HepG2 (cell line): ENCODE measurements around the gene SLC4A11. TPM values are rescaled to one million over a fixed set of nuclear protein-coding genes. Genes with fewer than 3 reads are reported as not detected.

Source experiments
- FOXA3 ChIP-seq: IDR thresholded peaks from 2 replicates; pipeline ENCODE4 v1.6.1; 2016; ENCODE audit warnings: missing genetic modification reagents, missing compliant biosample characterization
- MAF1 ChIP-seq: sonication (generic); formaldehyde crosslinking; IDR thresholded peaks from 2 replicates; pipeline ENCODE4 v1.5.0; 2020; ENCODE audit warnings: missing genetic modification reagents, borderline replicate concordance
- NFYB ChIP-seq: sonication (generic); formaldehyde crosslinking; IDR thresholded peaks from 2 replicates; pipeline ENCODE4 v1.4.0; 2020; ENCODE audit warnings: missing genetic modification reagents
- PCBP2 ChIP-seq: fragments of 200-400 bp; formaldehyde crosslinking; optimal IDR thresholded peaks from 2 replicates; pipeline ENCODE3; 2018; ENCODE audit warnings: low read length, low read depth; ENCODE audit not compliant: poor library complexity, severe bottlenecking
- RBM39 ChIP-seq: fragments of 200-400 bp; formaldehyde crosslinking; IDR thresholded peaks from one replicate; pipeline ENCODE4 v1.6.1; 2018; ENCODE audit warnings: antibody characterized with exemption, mild to moderate bottlenecking, low read depth, low read length; ENCODE audit not compliant: poor library complexity, severe bottlenecking
- RFX1 ChIP-seq: fragments of 450-650 bp; IDR thresholded peaks from 2 replicates; pipeline ENCODE4 v1.6.1; 2017
- ZBTB3 ChIP-seq: sonication (generic); formaldehyde crosslinking; IDR thresholded peaks from 2 replicates; pipeline ENCODE4 v1.4.0; 2020; ENCODE audit warnings: low read depth, mild to moderate bottlenecking, moderate library complexity, missing genetic modification reagents, borderline replicate concordance
- ZSCAN31 ChIP-seq: sonication (generic); formaldehyde crosslinking; IDR thresholded peaks from 2 replicates; pipeline ENCODE4 v1.5.0; 2020; ENCODE audit warnings: low read depth, mild to moderate bottlenecking, missing genetic modification reagents
- polyA plus RNA-seq, 8 experiments: library from polyadenylated mRNA; depleted of rRNA in 3 of 8; stranded (reverse) in 7 of 8; unstranded in 1 of 8; fragments of >200 nt; fragmentation: Illumina TruSeq in 4 of 8; extraction: Trizol in 4 of 8; gene quantifications; 2 replicates each; pipeline versions ENCODE4 v1.2.1 to v1.2.3, GENCODE V29; 2011 to 2016; ENCODE audit warnings: low read depth in 4 of 8, missing spikeins in 1 of 8, mixed read lengths in 1 of 8; ENCODE audit not compliant: insufficient read depth in 1 of 8
- total RNA-seq, 5 experiments: library from RNA; depleted of rRNA; stranded (reverse); fragments of >200 nt; fragmentation: Illumina TruSeq; extraction: Trizol; gene quantifications; 2 replicates each; pipeline ENCODE4 v1.2.3, GENCODE V29; 2016; ENCODE audit warnings: low read depth in 1 of 5
- TF ChIP-seq, protein P1 (sequence below): sonication (generic); formaldehyde crosslinking; IDR thresholded peaks from 2 replicates; pipeline ENCODE4 v1.8.0; 2022; ENCODE audit warnings: mild to moderate bottlenecking, missing genetic modification reagents, borderline replicate concordance
- TF ChIP-seq, protein P2 (sequence below): IDR thresholded peaks from 2 replicates; pipeline ENCODE4 v1.6.1; 2016; ENCODE audit warnings: mild to moderate bottlenecking, missing biosample characterization, missing genetic modification reagents
- TF ChIP-seq, protein P3 (sequence below): sonication (generic); formaldehyde crosslinking; IDR thresholded peaks from 2 replicates; pipeline ENCODE4 v1.9.0; 2021; ENCODE audit warnings: missing genetic modification reagents, borderline replicate concordance
- TF ChIP-seq, protein P4 (sequence below): sonication (generic); formaldehyde crosslinking; IDR thresholded peaks from 2 replicates; pipeline ENCODE4 v1.4.0; 2020; ENCODE audit warnings: mild to moderate bottlenecking, missing genetic modification reagents
- TF ChIP-seq, protein P5 (sequence below): sonication (generic); formaldehyde crosslinking; IDR thresholded peaks from 2 replicates; pipeline ENCODE4 v1.5.1; 2020; ENCODE audit warnings: mild to moderate bottlenecking, missing genetic modification reagents, moderate library complexity
- TF ChIP-seq, protein P6 (sequence below): sonication (generic); formaldehyde crosslinking; IDR thresholded peaks from 2 replicates; pipeline ENCODE4 v1.4.0; 2020; ENCODE audit warnings: mild to moderate bottlenecking, missing genetic modification reagents

The SLC4A11 gene
- total and polyA plus RNA-seq, 2 of the 13 experiments (the other 11 are each of a cell fraction or from before 2014, with no cell fraction given) = 3.9 to 27.0 TPM

DNA sequence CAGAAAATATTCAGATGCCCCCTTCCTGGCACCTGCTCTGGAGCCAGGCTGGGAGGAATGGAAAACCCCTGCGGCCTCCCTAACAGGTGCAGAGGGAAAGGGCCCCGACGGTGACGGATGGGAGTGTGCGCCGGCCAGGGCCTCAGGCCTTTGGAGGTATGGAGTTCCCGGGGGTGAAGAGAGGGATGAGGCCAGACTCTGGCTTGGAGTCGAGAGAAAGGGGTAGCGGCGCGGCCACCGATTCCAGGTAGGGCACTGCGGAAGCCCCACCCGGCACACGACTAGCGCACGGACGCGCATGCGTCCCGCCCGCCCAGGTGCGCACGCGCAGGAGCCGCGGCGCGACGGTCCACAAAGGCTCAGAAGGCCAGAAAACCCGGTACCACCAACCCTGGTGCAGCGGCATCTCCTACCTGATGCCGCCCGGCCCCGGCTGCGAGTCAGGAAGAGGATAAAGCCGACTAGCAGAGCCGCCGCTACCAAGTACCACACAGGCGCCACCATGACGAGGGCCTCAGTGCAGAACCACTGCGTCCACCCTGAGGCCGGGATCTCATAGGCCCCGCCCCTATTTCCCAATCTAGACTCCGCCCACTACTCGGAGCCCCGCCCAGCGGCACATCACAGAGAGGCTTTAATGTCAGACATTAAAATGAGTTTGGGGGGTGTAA is 34.7 kb downstream of the SLC4A11 start, which contains the start of gene DDRGK1 (continued):
- TF ChIP-seq, protein P1, sequence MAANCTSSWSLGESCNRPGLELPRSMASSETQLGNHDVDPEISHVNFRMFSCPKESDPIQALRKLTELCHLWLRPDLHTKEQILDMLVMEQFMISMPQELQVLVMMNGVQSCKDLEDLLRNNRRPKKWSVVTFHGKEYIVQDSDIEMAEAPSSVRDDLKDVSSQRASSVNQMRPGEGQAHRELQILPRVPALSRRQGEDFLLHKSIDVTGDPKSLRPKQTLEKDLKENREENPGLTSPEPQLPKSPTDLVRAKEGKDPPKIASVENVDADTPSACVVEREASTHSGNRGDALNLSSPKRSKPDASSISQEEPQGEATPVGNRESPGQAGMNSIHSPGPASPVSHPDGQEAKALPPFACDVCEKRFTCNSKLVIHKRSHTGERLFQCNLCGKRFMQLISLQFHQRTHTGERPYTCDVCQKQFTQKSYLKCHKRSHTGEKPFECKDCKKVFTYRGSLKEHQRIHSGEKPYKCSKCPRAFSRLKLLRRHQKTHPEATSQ (CRISPR knock-in tag) = peak; percentile 92
- TF ChIP-seq, protein P2, sequence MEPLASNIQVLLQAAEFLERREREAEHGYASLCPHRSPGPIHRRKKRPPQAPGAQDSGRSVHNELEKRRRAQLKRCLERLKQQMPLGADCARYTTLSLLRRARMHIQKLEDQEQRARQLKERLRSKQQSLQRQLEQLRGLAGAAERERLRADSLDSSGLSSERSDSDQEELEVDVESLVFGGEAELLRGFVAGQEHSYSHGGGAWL = peak; percentile 75; the same call in 1 of the 2 replicates
- peak; percentile 61 for TF ChIP-seq RBM39
- peak; percentile 46; the same call in 1 of the 2 replicates for TF ChIP-seq FOXA3 (CRISPR knock-in tag)
- peak; percentile 90 for TF ChIP-seq ZSCAN31 (CRISPR knock-in tag)
- 0 out of 2 replicates have a peak, but pooled peaks have one; percentile 78 for TF ChIP-seq MAF1 (CRISPR knock-in tag)
- peak; percentile 53 for TF ChIP-seq NFYB
- TF ChIP-seq, protein P3, sequence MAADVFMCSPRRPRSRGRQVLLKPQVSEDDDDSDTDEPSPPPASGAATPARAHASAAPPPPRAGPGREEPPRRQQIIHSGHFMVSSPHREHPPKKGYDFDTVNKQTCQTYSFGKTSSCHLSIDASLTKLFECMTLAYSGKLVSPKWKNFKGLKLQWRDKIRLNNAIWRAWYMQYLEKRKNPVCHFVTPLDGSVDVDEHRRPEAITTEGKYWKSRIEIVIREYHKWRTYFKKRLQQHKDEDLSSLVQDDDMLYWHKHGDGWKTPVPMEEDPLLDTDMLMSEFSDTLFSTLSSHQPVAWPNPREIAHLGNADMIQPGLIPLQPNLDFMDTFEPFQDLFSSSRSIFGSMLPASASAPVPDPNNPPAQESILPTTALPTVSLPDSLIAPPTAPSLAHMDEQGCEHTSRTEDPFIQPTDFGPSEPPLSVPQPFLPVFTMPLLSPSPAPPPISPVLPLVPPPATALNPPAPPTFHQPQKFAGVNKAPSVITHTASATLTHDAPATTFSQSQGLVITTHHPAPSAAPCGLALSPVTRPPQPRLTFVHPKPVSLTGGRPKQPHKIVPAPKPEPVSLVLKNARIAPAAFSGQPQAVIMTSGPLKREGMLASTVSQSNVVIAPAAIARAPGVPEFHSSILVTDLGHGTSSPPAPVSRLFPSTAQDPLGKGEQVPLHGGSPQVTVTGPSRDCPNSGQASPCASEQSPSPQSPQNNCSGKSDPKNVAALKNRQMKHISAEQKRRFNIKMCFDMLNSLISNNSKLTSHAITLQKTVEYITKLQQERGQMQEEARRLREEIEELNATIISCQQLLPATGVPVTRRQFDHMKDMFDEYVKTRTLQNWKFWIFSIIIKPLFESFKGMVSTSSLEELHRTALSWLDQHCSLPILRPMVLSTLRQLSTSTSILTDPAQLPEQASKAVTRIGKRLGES = peak; percentile 45; the same call in 1 of the 2 replicates
- no peak for TF ChIP-seq RFX1
- TF ChIP-seq, protein P4, sequence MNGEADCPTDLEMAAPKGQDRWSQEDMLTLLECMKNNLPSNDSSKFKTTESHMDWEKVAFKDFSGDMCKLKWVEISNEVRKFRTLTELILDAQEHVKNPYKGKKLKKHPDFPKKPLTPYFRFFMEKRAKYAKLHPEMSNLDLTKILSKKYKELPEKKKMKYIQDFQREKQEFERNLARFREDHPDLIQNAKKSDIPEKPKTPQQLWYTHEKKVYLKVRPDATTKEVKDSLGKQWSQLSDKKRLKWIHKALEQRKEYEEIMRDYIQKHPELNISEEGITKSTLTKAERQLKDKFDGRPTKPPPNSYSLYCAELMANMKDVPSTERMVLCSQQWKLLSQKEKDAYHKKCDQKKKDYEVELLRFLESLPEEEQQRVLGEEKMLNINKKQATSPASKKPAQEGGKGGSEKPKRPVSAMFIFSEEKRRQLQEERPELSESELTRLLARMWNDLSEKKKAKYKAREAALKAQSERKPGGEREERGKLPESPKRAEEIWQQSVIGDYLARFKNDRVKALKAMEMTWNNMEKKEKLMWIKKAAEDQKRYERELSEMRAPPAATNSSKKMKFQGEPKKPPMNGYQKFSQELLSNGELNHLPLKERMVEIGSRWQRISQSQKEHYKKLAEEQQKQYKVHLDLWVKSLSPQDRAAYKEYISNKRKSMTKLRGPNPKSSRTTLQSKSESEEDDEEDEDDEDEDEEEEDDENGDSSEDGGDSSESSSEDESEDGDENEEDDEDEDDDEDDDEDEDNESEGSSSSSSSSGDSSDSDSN (CRISPR knock-in tag) = no peak
- TF ChIP-seq, protein P5, sequence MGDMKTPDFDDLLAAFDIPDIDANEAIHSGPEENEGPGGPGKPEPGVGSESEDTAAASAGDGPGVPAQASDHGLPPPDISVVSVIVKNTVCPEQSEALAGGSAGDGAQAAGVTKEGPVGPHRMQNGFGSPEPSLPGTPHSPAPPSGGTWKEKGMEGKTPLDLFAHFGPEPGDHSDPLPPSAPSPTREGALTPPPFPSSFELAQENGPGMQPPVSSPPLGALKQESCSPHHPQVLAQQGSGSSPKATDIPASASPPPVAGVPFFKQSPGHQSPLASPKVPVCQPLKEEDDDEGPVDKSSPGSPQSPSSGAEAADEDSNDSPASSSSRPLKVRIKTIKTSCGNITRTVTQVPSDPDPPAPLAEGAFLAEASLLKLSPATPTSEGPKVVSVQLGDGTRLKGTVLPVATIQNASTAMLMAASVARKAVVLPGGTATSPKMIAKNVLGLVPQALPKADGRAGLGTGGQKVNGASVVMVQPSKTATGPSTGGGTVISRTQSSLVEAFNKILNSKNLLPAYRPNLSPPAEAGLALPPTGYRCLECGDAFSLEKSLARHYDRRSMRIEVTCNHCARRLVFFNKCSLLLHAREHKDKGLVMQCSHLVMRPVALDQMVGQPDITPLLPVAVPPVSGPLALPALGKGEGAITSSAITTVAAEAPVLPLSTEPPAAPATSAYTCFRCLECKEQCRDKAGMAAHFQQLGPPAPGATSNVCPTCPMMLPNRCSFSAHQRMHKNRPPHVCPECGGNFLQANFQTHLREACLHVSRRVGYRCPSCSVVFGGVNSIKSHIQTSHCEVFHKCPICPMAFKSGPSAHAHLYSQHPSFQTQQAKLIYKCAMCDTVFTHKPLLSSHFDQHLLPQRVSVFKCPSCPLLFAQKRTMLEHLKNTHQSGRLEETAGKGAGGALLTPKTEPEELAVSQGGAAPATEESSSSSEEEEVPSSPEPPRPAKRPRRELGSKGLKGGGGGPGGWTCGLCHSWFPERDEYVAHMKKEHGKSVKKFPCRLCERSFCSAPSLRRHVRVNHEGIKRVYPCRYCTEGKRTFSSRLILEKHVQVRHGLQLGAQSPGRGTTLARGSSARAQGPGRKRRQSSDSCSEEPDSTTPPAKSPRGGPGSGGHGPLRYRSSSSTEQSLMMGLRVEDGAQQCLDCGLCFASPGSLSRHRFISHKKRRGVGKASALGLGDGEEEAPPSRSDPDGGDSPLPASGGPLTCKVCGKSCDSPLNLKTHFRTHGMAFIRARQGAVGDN (CRISPR knock-in tag) = peak; percentile 93
- TF ChIP-seq ZBTB3 (CRISPR knock-in tag) = peak; percentile 87; the same call in 1 of the 2 replicates
- TF ChIP-seq, protein P6, sequence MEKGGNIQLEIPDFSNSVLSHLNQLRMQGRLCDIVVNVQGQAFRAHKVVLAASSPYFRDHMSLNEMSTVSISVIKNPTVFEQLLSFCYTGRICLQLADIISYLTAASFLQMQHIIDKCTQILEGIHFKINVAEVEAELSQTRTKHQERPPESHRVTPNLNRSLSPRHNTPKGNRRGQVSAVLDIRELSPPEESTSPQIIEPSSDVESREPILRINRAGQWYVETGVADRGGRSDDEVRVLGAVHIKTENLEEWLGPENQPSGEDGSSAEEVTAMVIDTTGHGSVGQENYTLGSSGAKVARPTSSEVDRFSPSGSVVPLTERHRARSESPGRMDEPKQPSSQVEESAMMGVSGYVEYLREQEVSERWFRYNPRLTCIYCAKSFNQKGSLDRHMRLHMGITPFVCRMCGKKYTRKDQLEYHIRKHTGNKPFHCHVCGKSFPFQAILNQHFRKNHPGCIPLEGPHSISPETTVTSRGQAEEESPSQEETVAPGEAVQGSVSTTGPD (CRISPR knock-in tag) = 0 out of 2 replicates have a peak, but pooled peaks have one; percentile 35
- no peak for TF ChIP-seq PCBP2
